HG03060 (cell line): ENCODE data around the gene ADAM12.
"Not testable (repeated sequence)": the region's sequence is repeated elsewhere in the genome, so short reads cannot be mapped to it uniquely, and the experiment has no call there.

Experiments
- ATAC-seq: cut with Tn5 transposase; IDR thresholded peaks from one replicate; pipeline ENCODE4 v1.9.1; 2021; ENCODE audit warnings: low read depth, moderate number of reproducible peaks; ENCODE audit not compliant: unreplicated experiment

The ADAM12 gene

GRCh38 chr10:126375926-126376554 lies 12.2 kb downstream of the ADAM12 start:
- no peak for ATAC-seq

DNA sequence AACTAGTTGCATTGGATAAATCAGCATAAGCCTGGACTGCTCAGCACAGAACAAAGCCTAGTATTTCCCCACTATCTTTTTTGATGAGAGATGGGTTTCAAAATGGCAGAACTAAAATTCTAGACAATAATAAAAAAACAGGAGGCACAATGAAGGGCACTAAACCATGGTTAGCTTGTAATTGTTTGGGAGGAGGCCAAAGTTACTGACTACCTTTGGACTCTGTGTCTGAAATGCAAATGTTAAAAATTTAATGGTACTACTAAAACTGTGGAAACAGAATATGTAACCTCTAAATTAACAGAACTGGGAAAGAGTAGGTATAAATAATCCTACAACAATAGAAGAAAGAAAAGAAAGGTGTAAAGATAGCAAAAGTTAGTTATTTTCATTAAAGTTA lies 13.0 kb downstream of the ADAM12 start:
- ATAC-seq: no peak

- ATAC-seq: no peak
These were observed 13.8 kb downstream of the ADAM12 start for GRCh38 chr10:126374435-126374834.

DNA sequence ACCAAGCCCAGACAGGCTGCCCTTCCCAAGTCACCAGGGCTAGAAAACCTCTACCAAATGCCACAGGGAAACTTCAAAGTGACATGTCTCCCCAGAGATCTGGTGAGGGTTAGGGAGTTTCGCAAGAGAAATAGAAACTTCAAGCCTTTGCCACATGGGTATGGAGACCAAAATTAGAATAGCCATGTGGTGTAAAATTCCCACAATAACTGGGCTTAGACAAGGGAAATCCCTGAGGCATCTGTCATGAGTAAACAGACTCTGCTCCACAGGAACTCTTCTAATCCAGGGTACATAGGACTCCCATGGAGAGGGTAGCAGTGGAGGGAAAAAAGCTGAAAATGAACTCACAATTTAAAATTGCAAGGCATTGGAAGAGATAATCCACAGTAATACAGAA lies 14.3 kb downstream of the ADAM12 start:
- ATAC-seq: no peak

GRCh38 chr10:126373147-126373546 lies 15.1 kb downstream of the ADAM12 start:
- no peak for ATAC-seq

GRCh38 chr10:126372396-126372795 lies 15.9 kb downstream of the ADAM12 start:
- ATAC-seq: no peak

DNA sequence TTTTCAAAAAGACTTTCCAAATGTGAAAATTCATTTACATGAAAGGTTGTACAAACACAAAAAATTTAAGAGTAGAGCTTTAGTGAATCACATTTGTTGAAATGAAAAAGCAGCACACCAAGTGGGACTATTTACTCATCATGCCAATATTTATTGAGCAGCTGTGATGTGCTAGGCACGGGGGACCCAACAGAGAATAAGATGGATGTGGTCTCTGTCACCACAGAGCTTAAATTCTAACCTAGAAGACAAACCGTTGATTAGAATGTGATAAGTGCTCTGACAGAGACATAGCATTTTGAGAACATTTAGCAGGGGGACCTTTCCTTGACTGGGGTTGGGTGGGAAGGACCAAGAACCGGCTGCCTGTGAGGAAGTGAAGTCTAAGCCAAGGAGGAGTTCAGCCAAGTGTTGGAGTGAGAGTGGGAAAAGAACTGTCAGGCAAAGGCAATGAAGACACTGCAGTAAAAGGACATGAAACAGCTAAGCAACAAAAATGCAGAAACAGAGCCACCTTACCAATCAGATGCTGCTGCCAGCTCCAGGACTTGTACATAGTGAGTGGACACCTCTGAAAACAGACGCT lies 19.1 kb downstream of the ADAM12 start:
- ATAC-seq: no peak

DNA sequence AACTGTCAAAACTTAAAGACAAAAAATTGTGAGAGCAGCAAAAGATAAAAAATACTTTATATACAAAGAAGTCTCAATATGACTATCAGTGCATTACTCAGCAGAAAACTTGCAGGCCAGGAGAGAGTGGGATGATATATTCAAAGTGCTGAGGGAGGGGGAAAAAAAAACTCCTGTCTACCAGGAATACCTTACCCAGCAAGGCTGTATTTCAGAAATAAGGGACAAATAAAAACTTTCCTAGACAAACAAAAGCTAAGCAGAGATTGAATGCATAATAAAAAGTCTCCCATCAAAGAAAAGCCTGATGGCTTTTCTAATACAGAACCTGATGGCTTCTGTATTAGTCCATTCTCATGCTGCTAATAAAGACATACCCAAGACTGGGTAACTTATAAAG lies 31.1 kb downstream of the ADAM12 start:
- ATAC-seq: no peak

GRCh38 chr10:126353666-126354065 lies 34.6 kb downstream of the ADAM12 start:
- no peak for ATAC-seq

DNA sequence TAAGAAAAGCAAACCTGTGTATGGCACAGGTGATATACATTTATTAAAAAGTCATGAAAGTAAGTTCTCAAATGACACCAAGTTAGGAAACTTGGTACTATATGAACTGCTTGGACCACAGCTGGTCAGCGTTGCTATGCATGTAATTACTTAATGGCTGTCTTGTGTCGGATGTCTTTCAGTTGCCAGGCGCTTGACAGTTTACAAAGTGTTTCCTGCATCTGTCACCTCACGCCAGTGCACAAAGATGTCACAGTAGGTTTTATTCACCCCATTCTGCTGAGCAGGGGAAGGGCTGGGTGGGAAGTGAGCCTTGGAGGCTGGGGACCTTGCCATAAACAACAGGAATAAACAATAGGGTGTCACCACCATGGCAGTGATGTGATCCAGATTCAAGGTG lies 35.8 kb downstream of the ADAM12 start:
- no peak for ATAC-seq

GRCh38 chr10:126351021-126351420 lies 37.3 kb downstream of the ADAM12 start:
- ATAC-seq: no peak

GRCh38 chr10:126350216-126350992 lies 37.9 kb downstream of the ADAM12 start:
- no peak for ATAC-seq

DNA sequence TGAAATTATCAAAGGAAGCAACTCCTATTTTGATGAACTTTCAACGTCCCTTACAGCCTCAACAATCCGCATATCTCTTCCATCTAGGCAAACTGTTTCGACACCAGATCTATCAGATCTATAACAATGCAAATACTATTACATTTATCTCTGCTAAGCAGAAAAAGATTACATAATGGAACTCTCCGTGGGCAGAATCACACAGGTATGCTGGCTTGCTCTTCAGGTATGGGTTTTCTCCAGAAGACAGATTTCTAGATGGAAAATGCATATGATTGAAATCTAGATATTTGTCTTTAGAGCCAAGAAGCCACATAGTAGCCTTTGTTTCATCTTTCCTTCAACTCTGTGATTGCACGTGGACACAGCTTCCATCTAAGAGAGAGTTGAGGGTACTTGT lies 38.6 kb downstream of the ADAM12 start:
- no peak for ATAC-seq

DNA sequence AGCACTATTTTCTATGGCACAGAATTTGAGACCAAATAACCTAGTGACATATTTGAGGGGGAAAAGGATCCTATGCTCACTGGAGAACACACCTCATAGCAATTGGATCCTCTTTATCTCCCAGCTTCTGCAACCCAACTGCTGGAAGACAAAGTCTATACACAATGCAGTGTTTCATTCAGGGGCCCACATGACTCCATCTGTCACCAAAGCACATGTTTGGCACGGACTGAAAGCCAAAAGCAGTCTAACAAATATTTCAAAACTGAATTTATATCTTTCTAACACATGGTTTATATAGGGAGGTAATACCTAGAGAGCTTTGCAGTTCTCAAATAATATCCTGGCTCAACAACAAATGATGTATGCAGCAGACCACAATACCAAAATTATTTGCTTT lies 39.2 kb downstream of the ADAM12 start:
- no peak for ATAC-seq

- not testable (repeated sequence) for ATAC-seq
These were observed 44.8 kb downstream of the ADAM12 start for GRCh38 chr10:126343496-126343895.

DNA sequence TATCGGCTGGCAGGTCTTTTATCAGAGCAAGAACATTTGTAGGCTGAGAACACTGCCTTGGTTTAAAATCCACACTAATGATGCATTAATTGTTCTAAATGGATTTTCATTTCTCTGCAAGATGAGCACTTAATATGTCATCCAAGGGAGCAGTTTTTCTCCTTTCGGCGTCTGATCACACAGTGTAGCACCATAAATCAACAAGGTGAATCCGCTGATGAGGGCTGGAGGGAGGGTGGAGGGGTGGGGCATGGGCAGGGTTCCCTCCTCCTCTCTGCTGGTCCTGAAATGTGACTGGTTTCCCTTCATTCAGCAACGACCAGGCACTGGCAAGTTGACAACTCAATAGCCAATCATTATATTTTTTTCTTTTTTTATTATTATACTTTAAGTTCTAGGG lies 45.6 kb downstream of the ADAM12 start:
- no peak for ATAC-seq

- no peak for ATAC-seq
These were observed 46.8 kb downstream of the ADAM12 start for GRCh38 chr10:126341491-126341890.

DNA sequence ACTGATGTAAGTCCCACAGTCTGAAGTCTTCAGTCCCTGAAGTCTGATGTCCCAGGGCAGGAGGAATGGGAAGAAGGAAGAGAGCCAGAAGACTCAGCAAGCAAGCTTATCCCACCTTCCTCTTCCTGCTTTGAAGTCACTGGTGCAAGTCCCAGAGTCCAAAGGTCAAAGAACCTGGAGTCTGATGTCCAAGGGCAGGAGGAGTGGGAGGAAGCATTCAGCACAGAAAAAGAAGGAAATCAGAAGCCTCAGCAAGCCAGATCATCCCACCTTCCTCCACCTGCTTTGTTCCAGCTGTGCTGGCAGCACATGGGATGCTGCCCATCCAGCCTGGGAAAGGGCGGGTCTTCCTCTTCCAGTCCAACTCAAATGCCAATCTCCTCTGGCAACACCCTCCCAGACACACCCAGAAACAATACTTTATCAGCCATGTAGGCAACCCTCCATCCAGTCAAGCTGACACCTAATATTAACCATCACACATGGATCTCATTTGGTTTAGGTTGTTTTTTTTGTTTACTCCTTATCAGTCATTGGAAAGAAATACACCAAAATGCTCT lies 50.9 kb downstream of the ADAM12 start:
- no peak for ATAC-seq

GRCh38 chr10:126336801-126337200 lies 51.5 kb downstream of the ADAM12 start:
- ATAC-seq: no peak

DNA sequence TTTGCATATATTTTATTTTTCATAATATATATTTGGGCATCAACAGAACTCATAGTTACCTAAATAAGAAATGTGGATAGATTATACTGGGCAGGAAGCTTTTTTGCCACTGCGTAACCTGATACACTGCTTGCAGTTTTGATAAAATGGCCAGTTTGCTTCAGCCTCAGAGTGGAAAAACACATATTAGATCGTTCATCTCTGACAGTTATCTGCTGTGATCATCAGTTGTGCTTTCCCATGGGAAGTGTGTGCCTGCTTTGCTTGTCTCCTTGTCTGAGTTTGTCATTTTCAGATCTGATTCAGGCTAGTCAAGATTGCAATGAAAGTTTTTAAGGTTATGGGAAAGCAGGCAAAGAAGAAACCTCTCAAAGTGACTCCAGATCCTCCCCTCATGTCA lies 54.0 kb downstream of the ADAM12 start:
- ATAC-seq: no peak

DNA sequence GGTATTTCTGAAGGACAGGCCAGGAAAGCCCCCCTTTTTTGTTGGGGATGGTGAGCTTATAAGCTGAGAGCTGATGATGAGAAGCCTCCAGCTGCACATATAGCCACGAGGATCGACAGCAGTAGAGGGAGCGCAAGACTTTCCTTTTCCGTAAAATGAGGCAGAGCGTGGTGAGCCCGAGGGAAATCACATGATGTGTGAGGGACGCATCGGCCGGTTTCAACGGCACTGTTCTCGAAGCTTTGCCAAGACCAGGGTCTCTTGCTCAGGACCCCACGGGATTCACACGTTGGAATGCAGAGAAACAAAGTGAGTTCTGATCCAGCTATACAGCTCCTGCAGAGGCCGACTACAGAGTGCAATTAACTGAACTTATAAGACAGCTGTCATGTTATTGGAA lies 55.7 kb downstream of the ADAM12 start:
- ATAC-seq: no peak

- ATAC-seq: no peak
These were observed 57.2 kb downstream of the ADAM12 start for GRCh38 chr10:126331101-126331500.
